Activated naive CD4-positive, alpha-beta T cell treated with anti-CD3 and anti-CD28 coated beads for 36 hours (primary cell): Measurements from ENCODE around the gene CTSF. TPM values are rescaled to one million over a fixed set of nuclear protein-coding genes. Genes with fewer than 3 reads are reported as not detected.
A peak's percentile ranks its signal among the peaks of the same experiment; 100 is the strongest.
"Not testable (repeated sequence)": the region's sequence is repeated elsewhere in the genome, so short reads cannot be mapped to it uniquely, and the experiment has no call there.

Experiments
- CTCF ChIA-PET: fragments of 350-600 bp; sonication (Branson Sonifier 250); formaldehyde crosslinking; loops from one replicate; lab custom pipeline; 2021; ENCODE audit warnings: antibody characterized with exemption; lab: Charles Lee
- DNase-seq: peaks from one replicate; pipeline ENCODE4 v3.0.0-alpha.2; 2020
- H3K27ac Mint-ChIP-seq: one replicate; pipeline ENCODE4 v1.8.0; 2021; ENCODE audit warnings: mild to moderate bottlenecking, mixed read lengths
- H3K27me3 Mint-ChIP-seq: one replicate; pipeline ENCODE4 v1.8.0; 2021; ENCODE audit warnings: low read depth, mixed read lengths
- H3K36me3 Mint-ChIP-seq: one replicate; pipeline ENCODE4 v1.8.0; 2021; ENCODE audit warnings: low read depth, mixed read lengths
- H3K4me1 Mint-ChIP-seq: one replicate; pipeline ENCODE4 v1.8.0; 2021; ENCODE audit warnings: low read depth, mixed read lengths
- H3K4me3 Mint-ChIP-seq: one replicate; pipeline ENCODE4 v1.8.0; 2021; ENCODE audit warnings: mild to moderate bottlenecking, moderate library complexity, mixed read lengths
- H3K9me3 Mint-ChIP-seq: one replicate; pipeline ENCODE4 v1.8.0; 2021; ENCODE audit warnings: mixed read lengths
- intact Hi-C: fragments of 100-400 bp; cut with micrococcal nuclease; formaldehyde crosslinking; loops from one replicate; pipeline ENCODE4 v1.15.1; 2023
- total RNA-seq, 2 experiments: library from RNA; stranded (reverse); gene quantifications; one replicate each; pipeline ENCODE4 v1.2.3, GENCODE V29; 2021

The CTSF gene
- total RNA-seq, 2 experiments from 2014 or later = 0.64 to 0.96 TPM

DNA sequence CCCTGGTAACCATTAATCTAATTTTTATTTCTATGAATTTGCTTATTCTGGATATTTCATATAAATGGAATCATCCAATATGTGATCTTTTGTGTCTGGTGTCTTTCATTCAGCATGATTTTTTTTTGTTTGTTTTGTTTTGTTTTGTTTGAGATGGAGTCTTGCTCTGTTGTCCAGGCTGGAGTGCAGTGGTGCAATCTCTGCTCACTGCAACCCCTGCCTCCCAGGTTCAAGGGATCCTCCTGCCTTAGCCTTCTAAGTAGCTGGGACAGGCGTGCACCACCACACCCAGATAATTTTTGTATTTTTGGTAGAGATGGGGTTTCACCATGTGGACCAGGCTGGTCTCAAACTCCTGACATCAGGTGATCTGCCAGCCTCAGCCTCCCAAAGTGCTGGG lies 17.0 kb upstream of the CTSF start:
- intact Hi-C loops = not testable (repeated sequence)
- CTCF ChIA-PET = interaction anchor here (0.6 to 1.1 kb wide), 2 partner anchors 8 to 95 kb away, joined by 3 to 4 read pairs; no protein-coding TSS in a partner anchor

DNA sequence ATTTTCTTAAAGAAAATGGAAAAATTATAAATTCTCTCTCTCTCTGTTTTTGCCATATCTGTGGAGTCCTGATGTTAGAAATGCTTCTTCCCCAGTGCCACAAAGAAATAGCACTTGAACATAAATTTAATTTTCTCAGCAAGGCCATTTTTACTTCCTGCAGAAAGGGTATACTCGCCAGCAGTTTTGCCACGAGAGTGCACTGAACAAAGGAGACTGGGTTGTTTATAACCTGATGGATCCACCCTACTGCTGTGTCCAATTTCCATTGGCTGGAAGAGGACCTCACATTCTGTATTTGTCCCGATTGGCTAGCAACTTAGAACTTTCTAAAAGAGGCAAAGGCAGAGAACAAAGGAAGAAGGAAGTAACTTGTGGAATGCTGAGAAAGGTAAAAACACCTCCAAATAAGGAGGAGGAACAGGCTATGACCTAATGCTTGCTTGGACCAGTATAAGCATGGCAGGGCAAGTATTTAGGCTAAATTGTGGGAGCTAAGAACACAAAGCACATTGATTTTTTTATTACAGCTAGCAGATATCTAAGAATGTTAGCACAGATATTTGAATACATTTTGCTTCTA lies 14.2 kb upstream of the CTSF start:
- DNase-seq, H3K27me3 Mint-ChIP-seq, H3K27ac Mint-ChIP-seq, H3K4me3 Mint-ChIP-seq, H3K9me3 Mint-ChIP-seq, H3K36me3 Mint-ChIP-seq, intact Hi-C loops: not testable (repeated sequence)
- peaks cover 14% of the 10 kb centered on the region for H3K4me1 Mint-ChIP-seq
- CTCF ChIA-PET = interaction anchor here (2.2 kb wide), 1 partner anchor 96 kb away, joined by 9 read pairs; the partner anchor contains the start of gene RBM4B

More for the DNA sequence above, 17.0 kb upstream of the CTSF start:
- H3K4me1 Mint-ChIP-seq, H3K36me3 Mint-ChIP-seq, H3K9me3 Mint-ChIP-seq, DNase-seq, H3K27me3 Mint-ChIP-seq, H3K27ac Mint-ChIP-seq, H3K4me3 Mint-ChIP-seq: not testable (repeated sequence)

DNA sequence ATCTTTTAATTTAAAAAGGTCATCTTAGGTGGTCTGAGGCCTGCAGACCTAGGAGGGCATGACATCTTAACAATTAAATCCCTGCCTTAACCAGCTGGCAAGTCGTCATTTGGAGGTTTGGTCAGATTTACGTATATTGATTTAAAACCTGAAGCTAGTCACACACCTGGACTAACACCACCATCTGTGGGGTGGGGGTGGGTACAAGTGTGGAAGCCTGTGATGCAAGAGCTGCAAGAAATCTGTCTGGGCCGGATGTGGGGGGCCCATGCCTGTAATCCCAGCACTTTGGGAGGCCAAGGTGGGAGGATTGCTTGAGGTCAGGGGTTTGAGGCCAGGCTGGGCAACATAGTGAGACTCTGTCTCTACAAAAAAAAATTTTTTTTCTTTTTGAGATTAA lies 12.9 kb upstream of the CTSF start:
- DNase-seq = no peak
- peaks cover 5% of the 10 kb centered on the region for H3K9me3 Mint-ChIP-seq
- H3K27me3 Mint-ChIP-seq = no peaks in the 10 kb centered on the region
- H3K36me3 Mint-ChIP-seq = no peaks in the 10 kb centered on the region
- peaks cover 14% of the 10 kb centered on the region for H3K4me1 Mint-ChIP-seq
- intact Hi-C loops = no loop called here
- no peak overlapping the region for H3K4me3 Mint-ChIP-seq
- CTCF ChIA-PET = interaction anchor here (1.0 to 5.6 kb wide), 6 partner anchors 11 to 193 kb away, joined by 3 to 95 read pairs (median 4); partner anchors contain the start of genes CCDC87, CCS, RBM4 and RBM4B
- H3K27ac Mint-ChIP-seq = no peak overlapping the region

DNA sequence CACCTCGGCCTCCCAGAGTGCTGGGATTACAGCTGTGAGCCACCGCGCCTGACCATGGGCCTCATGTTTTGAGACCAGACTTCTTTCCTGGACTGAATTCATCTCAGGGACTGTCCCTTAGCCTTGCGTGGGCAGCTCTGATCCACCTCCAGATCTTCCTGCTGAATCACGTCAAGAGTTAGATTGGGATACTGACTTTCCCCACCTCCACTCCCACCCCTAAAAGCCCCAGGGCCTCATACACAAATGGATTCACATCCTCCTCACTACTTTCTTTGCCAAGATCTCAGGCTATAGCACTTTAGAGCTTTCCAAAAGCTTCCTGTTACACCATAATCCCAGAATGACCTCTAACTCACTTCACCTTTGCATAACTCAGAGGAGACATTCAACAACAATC lies 12.4 kb upstream of the CTSF start:
- Mint-ChIP-seq H3K27ac (no peak overlapping the region), H3K9me3 (peaks cover 5% of the 10 kb centered on the region), H3K27me3 (no peaks in the 10 kb centered on the region), H3K36me3 (no peaks in the 10 kb centered on the region), H3K4me1 (peaks cover 14% of the 10 kb centered on the region), H3K4me3 (no peak overlapping the region)
- intact Hi-C loops = no loop called here
- CTCF ChIA-PET = interaction anchor here (0.7 to 5.6 kb wide), 8 partner anchors 11 to 192 kb away, joined by 3 to 95 read pairs (median 4); partner anchors contain the start of genes CCDC87, CCS, RBM4 and RBM4B
- no peak for DNase-seq

DNA sequence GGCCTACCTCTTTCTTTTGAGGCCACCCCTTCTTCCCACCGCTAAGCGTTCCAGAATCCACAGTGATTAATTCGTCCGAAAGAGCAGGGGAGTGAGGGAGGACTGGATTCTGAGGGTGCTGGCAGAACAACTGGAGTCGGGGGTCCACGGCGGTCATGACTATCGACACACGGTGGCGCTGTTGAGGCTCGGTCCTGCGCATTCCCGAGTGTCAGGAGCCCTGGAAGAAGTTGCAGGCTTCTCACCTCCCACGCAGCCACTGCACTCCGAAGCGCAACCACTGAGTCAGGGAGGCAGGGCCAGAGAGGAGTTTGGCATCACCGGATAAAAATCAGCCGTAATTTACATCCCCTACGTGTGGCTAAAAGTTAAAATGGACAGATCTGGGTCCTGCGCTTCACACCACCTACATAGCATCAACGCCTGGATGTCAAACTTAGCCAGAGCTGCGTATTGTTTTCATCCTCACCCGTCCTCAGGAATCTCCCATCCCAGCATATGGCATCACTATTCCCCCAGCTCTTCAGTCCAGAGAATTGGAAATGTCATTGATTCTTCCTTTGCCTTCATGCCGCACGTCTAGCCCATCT lies 10.7 kb upstream of the CTSF start:
- peak; percentile 89 for DNase-seq
- Mint-ChIP-seq H3K27ac (no peak overlapping the region), H3K36me3 (no peaks in the 10 kb centered on the region), H3K4me3 (no peak overlapping the region), H3K4me1 (peaks cover 14% of the 10 kb centered on the region), H3K27me3 (no peaks in the 10 kb centered on the region), H3K9me3 (peaks cover 5% of the 10 kb centered on the region)
- CTCF ChIA-PET = interaction anchor here (1.0 to 5.6 kb wide), 4 partner anchors 16 to 193 kb away, joined by 3 to 95 read pairs (median 6); partner anchors contain the start of gene RBM4B
- intact Hi-C loops = loop anchor here (1.0 to 2.0 kb wide), 2 partner anchors 99 to 256 kb away; no protein-coding TSS in a partner anchor

DNA sequence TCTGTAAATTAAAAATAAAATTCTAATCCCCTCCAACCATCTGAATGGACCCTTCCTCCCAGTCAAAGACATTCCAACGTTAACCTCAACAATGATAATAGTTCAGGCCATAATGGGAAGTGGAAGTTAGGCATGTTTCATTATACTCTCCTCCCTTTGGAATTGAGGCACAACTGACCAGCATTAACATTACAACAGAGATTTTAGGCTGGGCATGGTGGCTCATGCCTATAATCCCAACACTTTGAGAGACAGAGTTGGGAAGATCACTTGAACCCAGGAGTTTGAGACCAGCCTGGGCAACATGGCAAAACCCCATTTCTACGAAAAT lies 2.4 kb upstream of the CTSF start:
- Mint-ChIP-seq H3K9me3 (no peaks in the 10 kb centered on the region), H3K36me3 (no peaks in the 10 kb centered on the region), H3K4me1 (peaks cover 8% of the 10 kb centered on the region), H3K27me3 (no peaks in the 10 kb centered on the region), H3K4me3 (no peak overlapping the region), H3K27ac (no peak overlapping the region)
- DNase-seq = no peak
- CTCF ChIA-PET = interaction anchor here (0.5 to 1.4 kb wide), 3 partner anchors 108 to 603 kb away, joined by 3 to 4 read pairs (median 3); no protein-coding TSS in a partner anchor
- intact Hi-C loops = no loop called here

DNA sequence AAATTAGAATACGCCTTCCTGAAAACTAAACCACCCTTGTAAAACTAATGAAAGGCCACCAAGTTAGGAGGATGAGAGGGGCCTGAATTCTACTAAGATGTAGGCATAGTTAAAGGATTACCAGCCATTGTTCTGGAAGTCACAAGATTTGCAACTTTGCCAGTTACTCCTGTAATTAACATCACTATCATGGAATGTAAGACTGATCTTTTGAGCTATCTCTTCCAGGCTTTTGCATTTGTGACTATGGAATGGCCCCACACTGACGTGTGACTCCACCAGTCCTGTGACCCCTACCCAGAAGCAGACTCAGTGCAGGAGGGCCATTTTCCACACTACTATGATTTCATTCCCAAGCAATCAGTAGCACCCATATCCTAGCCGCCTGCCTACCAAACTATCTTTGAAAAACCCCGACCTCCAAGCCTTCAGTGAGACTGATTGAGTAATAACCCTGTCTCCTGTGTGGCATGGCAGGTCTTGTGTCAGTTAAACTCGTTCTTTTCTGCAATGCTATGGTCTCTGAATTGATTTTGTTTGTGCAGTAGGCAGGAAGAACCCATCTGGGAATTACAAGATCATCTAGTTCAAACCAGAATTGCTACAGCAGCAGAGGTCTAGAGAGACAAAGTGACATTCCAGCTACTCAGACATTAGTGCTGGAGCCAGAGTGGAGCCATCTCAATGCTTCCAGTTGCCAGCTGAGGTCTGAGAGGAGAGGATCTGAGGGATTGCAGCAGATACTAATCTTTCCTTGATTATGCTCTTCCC lies 1.9 kb upstream of the CTSF start:
- H3K36me3 Mint-ChIP-seq = no peaks in the 10 kb centered on the region
- no peaks in the 10 kb centered on the region for H3K9me3 Mint-ChIP-seq
- H3K27me3 Mint-ChIP-seq = no peaks in the 10 kb centered on the region
- no peak for DNase-seq
- intact Hi-C loops = no loop called here
- no peak overlapping the region for H3K4me3 Mint-ChIP-seq
- CTCF ChIA-PET = interaction anchor here (0.7 to 1.4 kb wide), 4 partner anchors 15 to 108 kb away, joined by 3 to 5 read pairs (median 3); partner anchors contain the start of genes ACTN3 and ZDHHC24
- peaks cover 8% of the 10 kb centered on the region for H3K4me1 Mint-ChIP-seq
- H3K27ac Mint-ChIP-seq = no peak overlapping the region

DNA sequence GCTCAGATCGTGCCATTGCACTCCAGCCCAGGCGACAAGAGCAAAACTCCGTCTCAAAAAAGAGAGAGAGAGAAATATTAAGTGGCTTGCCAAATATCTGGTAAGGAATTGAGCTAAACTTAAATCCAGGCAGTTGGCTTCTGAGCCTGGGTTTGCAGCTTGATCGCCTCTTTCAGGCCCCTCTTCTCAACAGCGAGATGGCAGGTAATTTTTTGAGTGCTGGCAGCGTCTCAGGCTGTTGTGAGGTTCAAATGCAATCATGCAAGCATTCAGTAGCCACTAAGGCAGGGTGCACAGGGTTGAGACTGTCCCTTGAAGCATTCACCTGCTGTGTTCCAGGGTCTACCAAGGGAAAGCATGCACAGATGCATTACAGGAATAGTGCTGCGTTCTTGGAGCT lies 670 bp upstream of the CTSF start:
- Mint-ChIP-seq H3K4me1 (peaks cover 8% of the 10 kb centered on the region), H3K27ac (no peak overlapping the region), H3K9me3 (no peaks in the 10 kb centered on the region), H3K27me3 (no peaks in the 10 kb centered on the region), H3K36me3 (no peaks in the 10 kb centered on the region), H3K4me3 (no peak overlapping the region)
- no peak for DNase-seq
- intact Hi-C loops = no loop called here
- CTCF ChIA-PET = interaction anchor here (0.8 to 1.7 kb wide), 3 partner anchors 8 to 23 kb away, joined by 3 to 9 read pairs (median 5); partner anchors contain the start of genes ACTN3 and ZDHHC24

DNA sequence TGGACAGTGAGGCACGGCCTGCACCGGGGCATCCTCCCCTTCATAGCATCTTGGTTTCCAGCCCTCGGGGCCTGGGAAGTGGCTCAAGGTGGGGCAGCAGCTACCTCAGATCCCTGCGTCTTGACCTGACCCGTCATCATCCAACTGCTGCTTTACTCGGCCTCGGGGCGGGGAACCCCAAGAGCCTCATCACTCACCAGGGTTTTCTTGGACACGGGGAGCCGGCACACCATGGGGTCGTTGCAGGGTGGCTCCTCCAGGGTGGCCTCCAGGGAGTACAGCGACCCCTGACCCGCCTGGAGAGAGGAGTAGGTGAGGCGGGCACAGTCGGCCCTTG lies 651 bp downstream of the CTSF start:
- intact Hi-C loops = no loop called here
- Mint-ChIP-seq H3K4me3 (peak overlapping the region; percentile 65), H3K27ac (no peak overlapping the region), H3K4me1 (peaks cover 8% of the 10 kb centered on the region), H3K27me3 (no peaks in the 10 kb centered on the region), H3K9me3 (no peaks in the 10 kb centered on the region), H3K36me3 (no peaks in the 10 kb centered on the region)
- DNase-seq = no peak
- CTCF ChIA-PET = interaction anchor here (1.2 kb wide), 1 partner anchor 21 kb away, joined by 3 read pairs; the partner anchor contains the start of gene ACTN3

DNA sequence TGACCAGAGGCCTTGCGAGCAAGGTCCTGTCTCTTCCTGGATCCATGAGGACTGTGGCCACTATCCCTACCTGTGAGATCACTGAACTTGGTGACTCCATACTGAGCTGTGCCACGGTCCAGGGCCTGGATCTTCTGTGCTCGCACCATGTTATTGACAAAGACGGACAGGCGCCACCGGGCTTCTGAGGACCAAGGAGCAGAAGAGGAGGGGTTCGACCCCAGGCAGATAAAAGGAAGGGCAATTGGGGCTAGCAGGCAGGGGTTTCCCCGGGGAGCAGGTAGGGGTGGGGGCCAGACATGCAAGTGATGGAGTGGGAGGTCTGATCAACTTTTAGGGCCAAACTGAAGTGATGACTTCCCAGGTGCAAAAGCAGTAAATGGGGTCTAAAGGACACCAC lies 2.2 kb downstream of the CTSF start:
- no peak overlapping the region for H3K27ac Mint-ChIP-seq
- CTCF ChIA-PET = no interaction called here
- H3K36me3 Mint-ChIP-seq = no peaks in the 10 kb centered on the region
- no peak overlapping the region for H3K4me3 Mint-ChIP-seq
- DNase-seq = no peak
- intact Hi-C loops = no loop called here
- peaks cover 8% of the 10 kb centered on the region for H3K4me1 Mint-ChIP-seq
- H3K27me3 Mint-ChIP-seq = no peaks in the 10 kb centered on the region
- no peaks in the 10 kb centered on the region for H3K9me3 Mint-ChIP-seq

DNA sequence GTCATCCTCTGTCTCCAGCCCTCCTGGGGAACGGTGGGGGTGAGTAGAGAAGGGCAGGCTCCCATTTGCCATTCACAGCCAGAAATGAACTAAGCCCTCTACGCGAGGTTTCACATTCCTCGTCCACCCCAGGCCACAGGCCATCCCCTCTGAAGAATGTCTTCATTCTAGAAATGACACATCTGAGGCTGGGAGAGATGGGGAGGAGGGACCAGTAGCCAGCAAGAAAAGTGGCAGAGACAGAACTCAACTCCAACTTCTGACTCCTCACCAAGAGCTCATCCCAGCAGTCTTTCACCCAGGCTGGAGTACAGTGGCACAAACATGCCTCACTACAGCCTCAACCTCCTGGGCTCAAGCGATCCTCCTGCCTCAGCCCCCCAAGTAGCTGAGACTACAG lies 3.4 kb downstream of the CTSF start:
- intact Hi-C loops = no loop called here
- CTCF ChIA-PET = no interaction called here
- Mint-ChIP-seq H3K9me3 (no peaks in the 10 kb centered on the region), H3K27me3 (no peaks in the 10 kb centered on the region), H3K36me3 (no peaks in the 10 kb centered on the region), H3K4me1 (peaks cover 8% of the 10 kb centered on the region), H3K27ac (no peak overlapping the region), H3K4me3 (no peak overlapping the region)
- no peak for DNase-seq

DNA sequence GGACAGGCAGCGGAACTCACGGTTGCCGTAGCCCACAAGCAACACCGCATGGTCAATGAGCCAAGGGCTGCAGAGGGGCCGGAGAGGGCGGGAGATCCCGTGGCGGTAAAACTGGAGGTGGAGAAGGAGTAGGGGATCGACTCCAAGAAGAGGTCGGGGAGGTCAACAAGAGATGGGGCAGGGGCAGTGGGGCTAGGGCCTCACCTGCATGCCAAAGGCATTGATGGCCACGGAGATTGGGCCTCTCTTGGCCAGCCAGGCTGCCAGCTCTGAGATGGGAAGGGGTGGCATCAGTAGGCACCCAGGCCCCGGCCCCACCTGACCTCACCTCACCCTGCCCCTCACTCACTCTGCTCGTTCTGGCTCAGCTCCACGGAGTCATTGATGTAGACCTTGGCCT lies 3.9 kb downstream of the CTSF start:
- CTCF ChIA-PET = no interaction called here
- no peak overlapping the region for H3K4me3 Mint-ChIP-seq
- H3K27me3 Mint-ChIP-seq = no peaks in the 10 kb centered on the region
- H3K9me3 Mint-ChIP-seq = no peaks in the 10 kb centered on the region
- DNase-seq = no peak
- peaks cover 8% of the 10 kb centered on the region for H3K4me1 Mint-ChIP-seq
- intact Hi-C loops = no loop called here
- H3K27ac Mint-ChIP-seq = no peak overlapping the region
- H3K36me3 Mint-ChIP-seq = no peaks in the 10 kb centered on the region
